Dermis microvascular lymphatic vessel endothelial cell (primary cell): ENCODE measurements around the gene PPARG. TPM values are rescaled to one million over a fixed set of nuclear protein-coding genes. Genes with fewer than 3 reads are reported as not detected.

Experiments
- DNase-seq, 2 donors: peaks; one replicate each; pipeline versions ENCODE4 v3.0.0 to v3.0.0-alpha.2; 2010; ENCODE audit warnings: low read depth in 2 of 2
- total RNA-seq: library from RNA; depleted of rRNA; stranded (reverse); fragments of >200 nt; gene quantifications from 2 replicates; pipeline ENCODE4 v1.2.1, GENCODE V29; 2014

Gene PPARG
- total RNA-seq, 1 donor from 2014 or later: 58.8 TPM

GRCh38 chr3:12343047-12343501, 54.2 kb downstream of the PPARG start:
- DNase-seq: peak in 1 of 2 donors; percentile 45

GRCh38 chr3:12345141-12345561, 56.3 kb downstream of the PPARG start:
- DNase-seq: no peak

- no peak for DNase-seq
Observed at GRCh38 chr3:12345584-12346494, 57.0 kb downstream of the PPARG start.

GRCh38 chr3:12347301-12347700, 58.4 kb downstream of the PPARG start:
- DNase-seq: no peak

DNA sequence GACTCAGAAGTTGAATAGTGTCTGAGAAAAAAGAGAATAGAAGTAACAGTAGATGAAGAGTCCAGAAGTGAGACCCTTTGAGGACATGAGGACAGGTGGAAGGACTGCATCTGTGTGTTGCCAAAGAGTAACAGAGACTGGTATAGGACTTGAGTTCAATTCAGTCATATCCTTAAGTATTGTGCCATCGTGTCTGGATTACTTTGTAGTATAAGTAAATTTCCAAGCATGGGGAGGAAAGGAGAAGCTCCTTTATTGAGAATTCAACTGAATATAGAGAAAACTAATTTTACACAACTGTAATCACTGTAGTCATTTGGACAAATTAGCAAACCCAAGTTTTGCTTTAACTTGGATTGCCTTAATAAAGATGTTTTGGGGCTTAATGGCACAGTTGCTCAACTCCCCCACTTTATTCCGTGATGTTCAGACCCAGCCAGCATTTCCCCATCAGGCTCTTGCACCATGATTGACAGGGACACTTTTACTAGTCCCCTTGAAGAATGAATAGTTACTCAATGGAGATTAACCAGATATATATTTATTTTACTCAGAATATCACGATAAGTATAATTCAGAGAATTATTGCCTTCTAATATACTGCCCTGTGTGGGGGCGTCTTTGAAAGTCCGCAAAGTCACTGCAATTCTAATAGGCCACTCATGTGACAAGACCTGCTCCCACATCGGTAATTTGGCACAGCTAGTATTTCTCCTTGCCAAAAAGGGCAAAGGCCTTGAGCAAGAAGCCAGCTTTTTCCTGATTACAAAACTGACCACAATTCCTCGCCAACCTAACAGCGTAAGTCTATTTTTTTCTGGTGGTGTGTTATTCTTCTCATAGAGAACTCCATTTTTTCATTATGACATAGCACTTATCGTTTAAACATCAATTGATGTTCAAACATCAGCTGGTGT, 61.3 kb downstream of the PPARG start:
- peak; percentile 91 to 96 for DNase-seq

DNA sequence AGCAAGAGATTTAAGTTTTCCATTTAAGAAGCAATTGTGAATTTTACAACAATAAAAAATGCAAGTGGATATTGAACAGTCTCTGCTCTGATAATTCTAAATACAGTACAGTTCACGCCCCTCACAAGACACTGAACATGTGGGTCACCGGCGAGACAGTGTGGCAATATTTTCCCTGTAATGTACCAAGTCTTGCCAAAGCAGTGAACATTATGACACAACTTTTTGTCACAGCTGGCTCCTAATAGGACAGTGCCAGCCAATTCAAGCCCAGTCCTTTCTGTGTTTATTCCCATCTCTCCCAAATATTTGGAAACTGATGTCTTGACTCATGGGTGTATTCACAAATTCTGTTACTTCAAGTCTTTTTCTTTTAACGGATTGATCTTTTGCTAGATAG, 62.3 kb downstream of the PPARG start:
- DNase-seq: peak; percentile 35 to 40

GRCh38 chr3:12352253-12352652, 63.4 kb downstream of the PPARG start:
- DNase-seq: no peak

DNA sequence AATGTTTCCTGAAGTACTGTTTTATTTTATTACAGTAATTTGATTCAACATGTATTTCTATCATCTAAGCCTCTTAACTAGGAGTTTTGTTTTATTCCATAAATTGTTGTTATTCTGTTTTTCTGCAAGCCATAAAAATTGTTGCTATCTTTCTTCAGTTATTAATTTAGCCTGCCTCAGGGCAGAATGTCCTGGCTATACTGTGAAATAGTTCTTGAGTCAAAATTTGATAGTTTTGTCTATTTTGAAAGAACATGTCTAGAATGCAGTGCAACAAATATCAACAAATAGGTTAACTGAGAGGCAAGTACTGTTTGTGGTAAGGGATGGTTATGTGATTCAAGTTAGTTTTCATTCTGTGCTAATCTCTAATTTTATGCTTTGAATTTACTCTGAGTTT, 63.9 kb downstream of the PPARG start:
- no peak for DNase-seq

- no peak for DNase-seq
Observed at GRCh38 chr3:12353796-12354525, 65.1 kb downstream of the PPARG start.

DNA sequence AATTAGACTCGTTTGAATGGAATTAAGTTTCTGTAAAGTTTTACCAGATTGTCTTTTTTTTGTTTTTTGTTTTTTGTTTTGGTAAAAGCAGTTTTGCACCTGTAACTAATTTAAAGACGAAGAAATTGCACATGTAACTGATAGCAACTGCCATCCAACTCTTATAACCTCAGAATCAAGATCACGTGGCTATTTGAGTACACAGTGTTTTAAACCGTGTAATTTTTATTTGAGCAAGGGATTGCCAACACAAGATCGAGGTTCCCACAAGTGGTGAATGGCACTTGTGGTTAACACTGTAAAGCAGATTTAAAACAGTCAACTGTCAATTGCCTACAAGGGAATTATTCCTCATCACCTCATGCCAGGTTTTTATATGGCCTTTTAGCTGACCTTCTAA, 67.3 kb downstream of the PPARG start:
- DNase-seq: no peak

DNA sequence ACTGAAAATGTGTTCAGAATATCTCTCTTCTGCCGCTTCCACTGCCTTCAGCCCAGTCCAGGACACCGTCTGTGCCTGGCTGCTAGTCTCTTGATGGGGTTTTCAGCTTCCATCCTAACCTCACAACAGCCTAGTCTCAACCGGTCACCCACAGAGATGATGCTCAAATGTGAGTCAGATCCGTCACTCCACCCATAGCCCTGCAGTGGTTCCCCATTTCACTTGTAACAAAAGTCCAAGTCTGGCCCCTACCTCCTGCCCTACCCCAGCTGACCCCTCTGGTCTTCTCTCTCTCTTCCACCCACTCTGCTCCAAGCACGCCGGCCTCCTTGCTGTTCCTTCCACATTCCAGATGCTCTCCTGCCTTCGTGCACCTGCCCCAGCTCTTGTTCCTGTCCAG, 68.1 kb downstream of the PPARG start:
- DNase-seq: no peak

DNA sequence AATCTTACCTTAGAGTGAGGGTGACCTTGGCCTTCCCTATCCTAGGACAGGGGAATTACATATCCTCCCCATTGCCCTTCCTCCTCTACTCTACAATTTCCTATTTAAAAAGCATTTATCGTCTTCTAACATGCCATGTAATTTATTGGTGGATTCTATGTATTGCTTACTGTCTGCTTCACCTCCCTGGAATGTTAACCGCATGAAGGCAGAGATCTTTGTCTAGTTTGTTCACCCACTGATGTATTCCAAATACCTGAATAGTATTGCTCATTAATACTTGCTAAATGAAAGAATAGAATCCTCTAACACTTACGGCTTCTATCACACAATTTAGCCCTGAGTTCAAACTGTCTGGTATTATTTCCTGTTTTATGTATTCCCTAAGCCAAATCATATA, 68.6 kb downstream of the PPARG start:
- no peak for DNase-seq

DNA sequence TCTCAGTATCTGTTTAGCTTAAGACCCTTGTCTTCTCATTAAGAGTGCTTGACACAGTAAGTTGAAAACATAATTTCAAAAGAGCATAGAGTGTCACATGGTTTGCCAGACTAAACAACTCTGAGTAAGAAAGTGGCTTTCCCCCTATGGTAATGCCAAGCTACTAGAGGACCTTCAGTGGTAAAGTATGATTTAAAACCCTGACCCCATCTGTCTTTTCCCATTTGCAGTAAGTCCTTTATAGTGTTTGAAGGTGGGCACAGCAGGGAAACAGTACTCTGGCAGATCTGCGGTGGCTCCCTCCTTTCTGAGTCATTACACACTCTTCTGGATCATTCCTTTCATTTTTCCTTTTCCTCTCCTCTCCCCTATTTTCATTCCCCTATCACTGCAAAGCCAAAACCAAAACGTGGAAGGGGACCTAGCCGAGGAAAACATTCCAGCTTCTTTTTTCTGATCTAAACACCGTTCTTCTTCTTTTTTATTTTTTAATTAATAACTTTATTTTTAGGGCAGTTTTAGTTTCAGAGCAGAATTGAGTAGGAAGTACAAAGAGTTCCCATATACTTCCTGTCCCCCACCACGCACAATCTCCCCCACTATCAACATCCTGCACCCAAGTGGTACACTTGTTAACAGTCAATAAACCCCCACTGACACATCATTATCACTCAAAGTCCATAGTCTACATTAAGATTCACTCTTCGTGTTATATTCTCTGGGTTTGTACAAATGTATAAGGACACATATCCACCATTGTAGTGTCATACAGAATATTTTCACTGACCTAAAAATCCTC, 74.7 kb downstream of the PPARG start:
- DNase-seq: no peak

- DNase-seq: no peak
Observed at GRCh38 chr3:12367346-12367745, 78.5 kb downstream of the PPARG start.

DNA sequence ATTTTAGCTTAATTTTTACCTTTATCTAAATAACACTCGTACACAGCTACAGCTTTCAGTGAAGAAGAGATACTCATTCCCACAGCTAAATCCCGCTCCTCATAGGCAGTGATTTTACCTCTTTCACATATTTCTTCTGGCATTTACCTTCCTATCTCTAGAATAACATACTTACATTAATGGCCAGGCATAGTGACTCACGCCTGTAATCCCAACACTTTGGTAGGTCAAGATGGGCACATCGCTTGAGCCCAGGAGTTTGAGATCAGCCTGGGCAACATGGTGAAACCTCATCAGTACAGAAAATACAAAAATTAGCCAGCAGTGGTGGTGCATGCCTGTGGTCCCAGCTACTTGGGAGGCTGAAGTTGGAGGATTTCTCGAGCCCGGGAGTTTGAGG, 80.2 kb downstream of the PPARG start:
- no peak for DNase-seq

- DNase-seq: no peak
Observed at GRCh38 chr3:12369598-12369997, 80.7 kb downstream of the PPARG start.

GRCh38 chr3:12370758-12371157, 81.9 kb downstream of the PPARG start:
- peak; percentile 84 to 89 for DNase-seq

DNA sequence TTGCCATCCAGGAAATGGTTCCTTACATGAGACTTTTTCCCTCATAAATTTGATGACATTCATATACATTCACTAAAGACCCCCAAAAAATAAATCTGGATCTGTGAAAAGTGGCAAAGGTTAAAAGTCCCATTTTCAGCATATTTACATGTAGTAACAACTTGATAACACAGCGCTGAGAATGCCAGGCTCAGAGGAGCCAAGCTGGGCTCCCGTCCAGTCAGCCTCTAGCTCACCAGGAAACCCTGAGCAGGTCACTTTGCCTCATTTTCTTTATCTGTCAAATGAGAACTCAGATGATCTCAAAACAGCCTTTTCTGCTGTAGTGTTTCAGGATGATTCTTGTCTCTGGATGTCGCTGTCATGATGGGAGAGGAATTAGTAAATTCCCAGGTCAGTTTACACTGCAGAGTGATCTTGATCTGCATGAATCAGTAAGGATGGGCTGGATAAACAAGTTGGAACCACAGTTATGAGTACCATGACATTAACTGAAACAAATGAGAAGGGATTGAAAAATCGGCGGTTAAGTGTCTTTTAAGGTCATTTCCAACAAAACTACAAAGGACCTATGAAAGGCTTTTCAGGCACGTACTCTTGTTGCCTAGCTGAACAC, 82.8 kb downstream of the PPARG start:
- peak; percentile 20 to 46 for DNase-seq

- no peak for DNase-seq
Observed at GRCh38 chr3:12372741-12373280, 83.9 kb downstream of the PPARG start.

GRCh38 chr3:12375572-12375971, 86.7 kb downstream of the PPARG start:
- DNase-seq: no peak
